HEK293 (cell line): Measurements from ENCODE around the gene STOX2.
A peak's percentile ranks its signal among the peaks of the same experiment; 100 is the strongest.

Source experiments
- CTCF ChIA-PET: fragments of 350-600 bp; formaldehyde crosslinking; extraction: SDS; loops from one replicate; lab custom pipeline; 2021; ENCODE audit warnings: antibody characterized with exemption; lab: Yijun Ruan, JAX
- POLR2A ChIA-PET: fragments of 300-600 bp; formaldehyde crosslinking; extraction: SDS; loops from one replicate; lab custom pipeline; 2020; ENCODE audit warnings: antibody characterized with exemption, inconsistent platforms; lab: Yijun Ruan, JAX
- H3K27ac ChIP-seq: fragments of 200-500 bp; sonication (Bioruptor generic); 2 replicates; pipeline ENCODE4 v1.5.1; 2014; ENCODE audit warnings: low read depth, low read length, control low read depth, inconsistent platforms; ENCODE audit errors: extremely low read depth
- H3K36me3 ChIP-seq, 2 experiments: fragments of 200-500 bp in 1 of 2; sonication (Bioruptor generic) in 1 of 2; 1 replicate in 1 of 2; 2 replicates in 1 of 2; pipeline ENCODE4 v1.5.1; 2014 to 2017; ENCODE audit warnings: inconsistent platforms in 2 of 2, low read length in 2 of 2; ENCODE audit not compliant: control insufficient read depth in 2 of 2, insufficient read depth in 1 of 2
- H3K4me1 ChIP-seq: fragments of 200-500 bp; sonication (Bioruptor generic); 2 replicates; pipeline ENCODE4 v1.5.1; 2014; ENCODE audit warnings: mild to moderate bottlenecking, low read length, inconsistent platforms; ENCODE audit not compliant: control insufficient read depth, insufficient read depth
- H3K4me3 ChIP-seq: 2 replicates; pipeline ENCODE4 v1.5.1; 2011; ENCODE audit warnings: low read depth, mild to moderate bottlenecking, control low read depth, low read length, moderate library complexity
- H3K9me3 ChIP-seq: fragments of 200-500 bp; sonication (Bioruptor generic); 2 replicates; pipeline ENCODE4 v1.5.1; 2014; ENCODE audit warnings: low read depth, low read length, inconsistent platforms; ENCODE audit not compliant: control insufficient read depth, insufficient read depth
- HOXD13 ChIP-seq: sonication (generic); formaldehyde crosslinking; IDR thresholded peaks from 2 replicates; pipeline ENCODE4 v1.8.0; 2022; ENCODE audit warnings: missing genetic modification reagents, borderline replicate concordance
- KLF7 ChIP-seq: fragments of 450-650 bp; formaldehyde crosslinking; IDR thresholded peaks from 2 replicates; pipeline ENCODE4 v1.5.1; 2016; ENCODE audit warnings: missing biosample characterization, missing genetic modification characterization, borderline replicate concordance
- SP2 ChIP-seq: fragments of 450-650 bp; formaldehyde crosslinking; IDR thresholded peaks from 2 replicates; pipeline ENCODE4 v1.5.1; 2016; ENCODE audit warnings: missing biosample characterization, missing genetic modification characterization
- ZBTB20 ChIP-seq: fragments of 450-650 bp; formaldehyde crosslinking; IDR thresholded peaks from 2 replicates; pipeline ENCODE4 v1.5.1; 2016; ENCODE audit warnings: missing biosample characterization, missing genetic modification characterization
- ZBTB48 ChIP-seq: fragments of 450-650 bp; formaldehyde crosslinking; IDR thresholded peaks from 2 replicates; pipeline ENCODE4 v1.5.1; 2016; ENCODE audit warnings: missing biosample characterization, missing genetic modification characterization
- ZBTB8A ChIP-seq: fragments of 450-650 bp; formaldehyde crosslinking; IDR thresholded peaks from 2 replicates; pipeline ENCODE4 v1.5.1; 2016; ENCODE audit warnings: missing biosample characterization, missing genetic modification characterization
- ZFHX2 ChIP-seq: fragments of 450-650 bp; formaldehyde crosslinking; conservative IDR thresholded peaks from 2 replicates; pipeline ENCODE4 v1.5.1; 2016; ENCODE audit warnings: missing biosample characterization, missing genetic modification characterization
- ZFP37 ChIP-seq: fragments of 450-650 bp; formaldehyde crosslinking; IDR thresholded peaks from 2 replicates; pipeline ENCODE4 v1.5.1; 2016; ENCODE audit warnings: missing biosample characterization, missing genetic modification characterization
- ZIC2 ChIP-seq: fragments of 450-650 bp; formaldehyde crosslinking; IDR thresholded peaks from 2 replicates; pipeline ENCODE4 v1.5.1; 2016; ENCODE audit warnings: missing biosample characterization, missing genetic modification characterization
- ZNF133 ChIP-seq: fragments of 450-650 bp; formaldehyde crosslinking; IDR thresholded peaks from 2 replicates; pipeline ENCODE4 v1.5.1; 2016; ENCODE audit warnings: missing biosample characterization, missing genetic modification characterization
- ZNF146 ChIP-seq: fragments of 450-650 bp; formaldehyde crosslinking; IDR thresholded peaks from 2 replicates; pipeline ENCODE4 v1.5.1; 2016; ENCODE audit warnings: missing biosample characterization, missing genetic modification characterization
- ZNF23 ChIP-seq: fragments of 450-650 bp; formaldehyde crosslinking; IDR thresholded peaks from 2 replicates; pipeline ENCODE4 v1.5.1; 2016; ENCODE audit warnings: missing biosample characterization, missing genetic modification characterization, borderline replicate concordance
- ZNF248 ChIP-seq: fragments of 450-650 bp; formaldehyde crosslinking; IDR thresholded peaks from 2 replicates; pipeline ENCODE4 v1.5.1; 2017; ENCODE audit warnings: missing biosample characterization, missing genetic modification characterization
- ZNF335 ChIP-seq: fragments of 450-650 bp; formaldehyde crosslinking; conservative IDR thresholded peaks from 2 replicates; pipeline ENCODE4 v1.5.1; 2016; ENCODE audit warnings: missing biosample characterization, missing genetic modification characterization
- ZNF341 ChIP-seq: fragments of 450-650 bp; formaldehyde crosslinking; IDR thresholded peaks from 2 replicates; pipeline ENCODE4; 2016; ENCODE audit warnings: low read depth, missing biosample characterization, missing genetic modification characterization
- ZNF561 ChIP-seq: fragments of 450-650 bp; IDR thresholded peaks from 2 replicates; pipeline ENCODE4 v1.5.1; 2018; ENCODE audit warnings: missing biosample characterization, missing genetic modification characterization, borderline replicate concordance
- ZNF600 ChIP-seq: fragments of 450-650 bp; formaldehyde crosslinking; IDR thresholded peaks from 2 replicates; pipeline ENCODE4 v1.5.1; 2016; ENCODE audit warnings: missing biosample characterization, missing genetic modification characterization
- ZNF747 ChIP-seq: fragments of 450-650 bp; formaldehyde crosslinking; IDR thresholded peaks from 2 replicates; pipeline ENCODE4 v1.5.1; 2016; ENCODE audit warnings: missing biosample characterization, missing genetic modification characterization
- TF ChIP-seq, protein P1 (sequence below): fragments of 450-650 bp; formaldehyde crosslinking; IDR thresholded peaks from 2 replicates; pipeline ENCODE4 v1.5.1; 2016; ENCODE audit warnings: missing biosample characterization, missing genetic modification characterization
- TF ChIP-seq, protein P2 (sequence below): fragments of 450-650 bp; formaldehyde crosslinking; IDR thresholded peaks from 2 replicates; pipeline ENCODE4 v1.5.1; 2016; ENCODE audit warnings: missing biosample characterization, missing genetic modification characterization
- TF ChIP-seq, protein P3 (sequence below): fragments of 450-650 bp; formaldehyde crosslinking; IDR thresholded peaks from 2 replicates; pipeline ENCODE4 v1.5.1; 2016; ENCODE audit warnings: missing biosample characterization, missing genetic modification characterization
- TF ChIP-seq, protein P4 (sequence below): fragments of 450-650 bp; formaldehyde crosslinking; IDR thresholded peaks from 2 replicates; pipeline ENCODE4 v1.5.1; 2016; ENCODE audit warnings: missing biosample characterization, missing genetic modification characterization
- TF ChIP-seq, protein P5 (sequence below): fragments of 450-650 bp; formaldehyde crosslinking; IDR thresholded peaks from 2 replicates; pipeline ENCODE4 v1.5.1; 2016; ENCODE audit warnings: missing biosample characterization, missing genetic modification characterization

STOX2 gene, protein sequence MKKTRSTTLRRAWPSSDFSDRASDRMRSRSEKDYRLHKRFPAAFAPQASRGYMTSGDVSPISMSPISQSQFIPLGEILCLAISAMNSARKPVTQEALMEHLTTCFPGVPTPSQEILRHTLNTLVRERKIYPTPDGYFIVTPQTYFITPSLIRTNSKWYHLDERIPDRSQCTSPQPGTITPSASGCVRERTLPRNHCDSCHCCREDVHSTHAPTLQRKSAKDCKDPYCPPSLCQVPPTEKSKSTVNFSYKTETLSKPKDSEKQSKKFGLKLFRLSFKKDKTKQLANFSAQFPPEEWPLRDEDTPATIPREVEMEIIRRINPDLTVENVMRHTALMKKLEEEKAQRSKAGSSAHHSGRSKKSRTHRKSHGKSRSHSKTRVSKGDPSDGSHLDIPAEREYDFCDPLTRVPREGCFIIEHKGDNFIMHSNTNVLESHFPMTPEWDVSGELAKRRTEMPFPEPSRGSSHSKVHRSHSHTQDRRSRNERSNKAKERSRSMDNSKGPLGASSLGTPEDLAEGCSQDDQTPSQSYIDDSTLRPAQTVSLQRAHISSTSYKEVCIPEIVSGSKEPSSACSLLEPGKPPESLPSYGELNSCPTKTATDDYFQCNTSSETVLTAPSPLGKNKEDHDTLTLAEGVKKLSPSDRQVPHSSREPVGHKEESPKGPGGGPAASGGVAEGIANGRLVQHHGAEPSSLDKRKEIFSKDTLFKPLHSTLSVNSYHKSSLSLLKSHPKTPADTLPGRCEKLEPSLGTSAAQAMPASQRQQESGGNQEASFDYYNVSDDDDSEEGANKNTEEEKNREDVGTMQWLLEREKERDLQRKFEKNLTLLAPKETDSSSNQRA (N-terminal part only)

DNA sequence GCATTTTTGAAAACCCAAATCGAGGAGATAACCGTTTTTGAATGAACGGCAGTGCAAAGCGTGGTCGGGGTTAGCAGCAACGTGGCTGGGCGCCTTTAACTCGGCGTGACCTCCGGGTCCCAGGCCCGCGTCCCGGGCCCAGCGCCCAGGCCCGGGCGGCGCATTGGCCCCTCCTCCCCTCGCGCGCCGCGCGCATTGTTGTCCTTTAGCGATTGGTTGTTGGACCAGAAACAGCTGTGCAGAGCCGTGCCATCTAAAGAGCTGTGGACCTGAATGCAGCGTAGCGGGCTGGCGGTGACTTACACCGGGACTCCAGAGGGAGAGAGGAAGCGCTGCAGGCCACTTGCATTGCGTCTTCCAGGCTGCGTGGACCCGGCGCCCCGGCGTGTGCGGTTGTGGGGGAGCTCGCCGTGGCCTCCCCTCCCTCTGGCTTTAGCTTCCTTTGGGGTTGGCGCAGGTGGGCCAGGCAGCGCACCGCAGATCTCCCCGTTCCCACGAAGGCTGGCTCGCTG lies at the start of gene STOX2:
STOX2 (plus strand) TSS at position 227 of the 512 bp plus-strand sequence. CDS start 1,484 bp downstream, outside the sequence.
- Histone ChIP-seq H3K4me3 (peak within 1 kb of the TSS; percentile 63), H3K27ac (peak within 1 kb of the TSS; percentile 71; the same call in 1 of the 2 replicates)
- POLR2A ChIA-PET = interaction anchor here (0.8 kb wide), 1 partner anchor 83 kb away, joined by 4 read pairs; no protein-coding TSS in a partner anchor
- TF ChIP-seq ZNF133 (tag by site-specific recombination) = peak; percentile 56
- TF ChIP-seq HOXD13 (CRISPR knock-in tag) = no peak
- no peak for TF ChIP-seq ZNF561
- TF ChIP-seq, protein P1, sequence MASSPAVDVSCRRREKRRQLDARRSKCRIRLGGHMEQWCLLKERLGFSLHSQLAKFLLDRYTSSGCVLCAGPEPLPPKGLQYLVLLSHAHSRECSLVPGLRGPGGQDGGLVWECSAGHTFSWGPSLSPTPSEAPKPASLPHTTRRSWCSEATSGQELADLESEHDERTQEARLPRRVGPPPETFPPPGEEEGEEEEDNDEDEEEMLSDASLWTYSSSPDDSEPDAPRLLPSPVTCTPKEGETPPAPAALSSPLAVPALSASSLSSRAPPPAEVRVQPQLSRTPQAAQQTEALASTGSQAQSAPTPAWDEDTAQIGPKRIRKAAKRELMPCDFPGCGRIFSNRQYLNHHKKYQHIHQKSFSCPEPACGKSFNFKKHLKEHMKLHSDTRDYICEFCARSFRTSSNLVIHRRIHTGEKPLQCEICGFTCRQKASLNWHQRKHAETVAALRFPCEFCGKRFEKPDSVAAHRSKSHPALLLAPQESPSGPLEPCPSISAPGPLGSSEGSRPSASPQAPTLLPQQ = peak; percentile 65; the same call in 1 of the 2 replicates
- no peak for TF ChIP-seq ZNF146 (tag by site-specific recombination)
- TF ChIP-seq KLF7 (tag by site-specific recombination) = no peak
- TF ChIP-seq, protein P2, sequence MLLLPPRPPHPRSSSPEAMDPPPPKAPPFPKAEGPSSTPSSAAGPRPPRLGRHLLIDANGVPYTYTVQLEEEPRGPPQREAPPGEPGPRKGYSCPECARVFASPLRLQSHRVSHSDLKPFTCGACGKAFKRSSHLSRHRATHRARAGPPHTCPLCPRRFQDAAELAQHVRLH (tag by site-specific recombination) = no peak
- TF ChIP-seq ZBTB48 (tag by site-specific recombination) = 0 out of 2 replicates have a peak, but pooled peaks have one; percentile 20
- TF ChIP-seq ZNF600 (tag by site-specific recombination) = no peak
- TF ChIP-seq ZNF23 (tag by site-specific recombination) = no peak
- TF ChIP-seq, protein P3, sequence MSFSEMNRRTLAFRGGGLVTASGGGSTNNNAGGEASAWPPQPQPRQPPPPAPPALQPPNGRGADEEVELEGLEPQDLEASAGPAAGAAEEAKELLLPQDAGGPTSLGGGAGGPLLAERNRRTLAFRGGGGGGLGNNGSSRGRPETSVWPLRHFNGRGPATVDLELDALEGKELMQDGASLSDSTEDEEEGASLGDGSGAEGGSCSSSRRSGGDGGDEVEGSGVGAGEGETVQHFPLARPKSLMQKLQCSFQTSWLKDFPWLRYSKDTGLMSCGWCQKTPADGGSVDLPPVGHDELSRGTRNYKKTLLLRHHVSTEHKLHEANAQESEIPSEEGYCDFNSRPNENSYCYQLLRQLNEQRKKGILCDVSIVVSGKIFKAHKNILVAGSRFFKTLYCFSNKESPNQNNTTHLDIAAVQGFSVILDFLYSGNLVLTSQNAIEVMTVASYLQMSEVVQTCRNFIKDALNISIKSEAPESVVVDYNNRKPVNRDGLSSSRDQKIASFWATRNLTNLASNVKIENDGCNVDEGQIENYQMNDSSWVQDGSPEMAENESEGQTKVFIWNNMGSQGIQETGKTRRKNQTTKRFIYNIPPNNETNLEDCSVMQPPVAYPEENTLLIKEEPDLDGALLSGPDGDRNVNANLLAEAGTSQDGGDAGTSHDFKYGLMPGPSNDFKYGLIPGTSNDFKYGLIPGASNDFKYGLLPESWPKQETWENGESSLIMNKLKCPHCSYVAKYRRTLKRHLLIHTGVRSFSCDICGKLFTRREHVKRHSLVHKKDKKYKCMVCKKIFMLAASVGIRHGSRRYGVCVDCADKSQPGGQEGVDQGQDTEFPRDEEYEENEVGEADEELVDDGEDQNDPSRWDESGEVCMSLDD (tag by site-specific recombination) = no peak
- peak; percentile 62 for TF ChIP-seq SP2 (tag by site-specific recombination)
- no peak for TF ChIP-seq ZFHX2
- peak; percentile 89 for TF ChIP-seq ZBTB8A (tag by site-specific recombination)
- TF ChIP-seq ZNF248 = no peak
- TF ChIP-seq, protein P4, sequence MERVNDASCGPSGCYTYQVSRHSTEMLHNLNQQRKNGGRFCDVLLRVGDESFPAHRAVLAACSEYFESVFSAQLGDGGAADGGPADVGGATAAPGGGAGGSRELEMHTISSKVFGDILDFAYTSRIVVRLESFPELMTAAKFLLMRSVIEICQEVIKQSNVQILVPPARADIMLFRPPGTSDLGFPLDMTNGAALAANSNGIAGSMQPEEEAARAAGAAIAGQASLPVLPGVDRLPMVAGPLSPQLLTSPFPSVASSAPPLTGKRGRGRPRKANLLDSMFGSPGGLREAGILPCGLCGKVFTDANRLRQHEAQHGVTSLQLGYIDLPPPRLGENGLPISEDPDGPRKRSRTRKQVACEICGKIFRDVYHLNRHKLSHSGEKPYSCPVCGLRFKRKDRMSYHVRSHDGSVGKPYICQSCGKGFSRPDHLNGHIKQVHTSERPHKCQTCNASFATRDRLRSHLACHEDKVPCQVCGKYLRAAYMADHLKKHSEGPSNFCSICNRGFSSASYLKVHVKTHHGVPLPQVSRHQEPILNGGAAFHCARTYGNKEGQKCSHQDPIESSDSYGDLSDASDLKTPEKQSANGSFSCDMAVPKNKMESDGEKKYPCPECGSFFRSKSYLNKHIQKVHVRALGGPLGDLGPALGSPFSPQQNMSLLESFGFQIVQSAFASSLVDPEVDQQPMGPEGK (tag by site-specific recombination) = no peak
- TF ChIP-seq, protein P5, sequence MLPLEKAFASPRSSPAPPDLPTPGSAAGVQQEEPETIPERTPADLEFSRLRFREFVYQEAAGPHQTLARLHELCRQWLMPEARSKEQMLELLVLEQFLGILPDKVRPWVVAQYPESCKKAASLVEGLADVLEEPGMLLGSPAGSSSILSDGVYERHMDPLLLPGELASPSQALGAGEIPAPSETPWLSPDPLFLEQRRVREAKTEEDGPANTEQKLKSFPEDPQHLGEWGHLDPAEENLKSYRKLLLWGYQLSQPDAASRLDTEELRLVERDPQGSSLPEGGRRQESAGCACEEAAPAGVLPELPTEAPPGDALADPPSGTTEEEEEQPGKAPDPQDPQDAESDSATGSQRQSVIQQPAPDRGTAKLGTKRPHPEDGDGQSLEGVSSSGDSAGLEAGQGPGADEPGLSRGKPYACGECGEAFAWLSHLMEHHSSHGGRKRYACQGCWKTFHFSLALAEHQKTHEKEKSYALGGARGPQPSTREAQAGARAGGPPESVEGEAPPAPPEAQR (tag by site-specific recombination) = no peak
- peak; percentile 90 for TF ChIP-seq ZNF341 (tag by site-specific recombination)
- no peak for TF ChIP-seq ZFP37 (tag by site-specific recombination)
- peak; percentile 61; the same call in 1 of the 2 replicates for TF ChIP-seq ZIC2 (tag by site-specific recombination)
- TF ChIP-seq ZNF335 (tag by site-specific recombination) = peak; percentile 70
- peak; percentile 94 for TF ChIP-seq ZBTB20 (tag by site-specific recombination)
- TF ChIP-seq ZNF747 = no peak

More for the DNA sequence above, at the start of gene STOX2:
- no peaks in the 10 kb centered on the region; the same call in none of the 2 replicates for H3K4me1 ChIP-seq
- no peaks in the 10 kb centered on the region for H3K36me3 ChIP-seq
- CTCF ChIA-PET = interaction anchor here (0.9 kb wide), 1 partner anchor 65 kb away, joined by 3 read pairs; no protein-coding TSS in a partner anchor
- no peaks in the 10 kb centered on the region for H3K9me3 ChIP-seq
